Gastrocnemius medialis (tissue), 4 donors: ENCODE measurements around the gene CD200R1. TPM values are rescaled to one million over a fixed set of nuclear protein-coding genes. Genes with fewer than 3 reads are reported as not detected.

Experiments used
- ATAC-seq, 2 donors: fragments of 150-250 bp; one replicate each; pipeline ENCODE4 v1.9.1; 2016
- DNase-seq, 2 donors: peaks; one replicate each; pipeline ENCODE4 v3.0.0-alpha.2; 2019
- H3K27ac ChIP-seq, 4 donors: fragments of 200-600 bp; sonication (generic); 1 replicate in 1 of 4; 2 replicates in 3 of 4; pipeline ENCODE4 v1.5.1; 2016 to 2018; ENCODE audit warnings: mild to moderate bottlenecking in 2 of 4, moderate library complexity in 1 of 4
- H3K27me3 ChIP-seq, 3 donors: fragments of 200-600 bp; sonication (generic) in 2 of 3; 1 replicate in 1 of 3; 2 replicates in 2 of 3; pipeline versions ENCODE4 v1.5.1 to v1.6.0; 2016 to 2019; ENCODE audit warnings: mild to moderate bottlenecking in 1 of 3, moderate library complexity in 1 of 3
- H3K36me3 ChIP-seq, 2 donors: fragments of 200-600 bp; sonication (generic) in 1 of 2; one replicate each; pipeline ENCODE4 v1.5.1; 2017 to 2018
- H3K4me1 ChIP-seq, 2 donors: fragments of 200-600 bp; sonication (generic) in 1 of 2; one replicate each; pipeline ENCODE4 v1.5.1; 2016 to 2017; ENCODE audit warnings: mild to moderate bottlenecking in 2 of 2
- H3K4me3 ChIP-seq, 4 donors: fragments of 200-600 bp; sonication (generic) in 3 of 4; 1 replicate in 1 of 4; 2 replicates in 3 of 4; pipeline ENCODE4 v1.5.1; 2016 to 2019; ENCODE audit warnings: mild to moderate bottlenecking in 2 of 4
- H3K9me3 ChIP-seq, 3 donors: fragments of 200-600 bp; sonication (generic) in 2 of 3; 1 replicate in 1 of 3; 2 replicates in 2 of 3; pipeline ENCODE4 v1.5.1; 2016 to 2019
- CTCF ChIP-seq, 5 experiments: fragments of 450-650 bp in 3 of 5; fragments of 200-600 bp in 2 of 5; sonication (generic) in 2 of 5; IDR thresholded peaks in 4 of 5; conservative IDR thresholded peaks in 1 of 5; 1 replicate in 4 of 5; 2 replicates in 1 of 5; pipeline ENCODE4 v1.5.1; 2016 to 2019; ENCODE audit warnings: antibody characterized with exemption in 5 of 5, mild to moderate bottlenecking in 3 of 5, moderate library complexity in 3 of 5
- POLR2A ChIP-seq, 2 donors: fragments of 450-650 bp; IDR thresholded peaks; one replicate each; pipeline ENCODE4 v1.6.1; 2017; ENCODE audit warnings: antibody characterized with exemption in 2 of 2, mild to moderate bottlenecking in 2 of 2, moderate library complexity in 2 of 2
- in situ Hi-C, 4 donors: fragments of 200-750 bp; cut with MboI; loops; one replicate each; pipeline versions ENCODE4 v1.15.0 to v1.8.0; 2017; ENCODE audit warnings: low sequenced_read_pairs in 4 of 4
- intact Hi-C: fragments of 100-400 bp; cut with DNase I; formaldehyde crosslinking; loops from one replicate; pipeline ENCODE4 v1.15.1; 2023; ENCODE audit warnings: low total_unique reads
- total RNA-seq, 4 donors: library from RNA; depleted of rRNA; stranded (reverse); fragments of >200 nt; gene quantifications; one replicate each; pipeline versions ENCODE4 v1.1.0 to v1.2.3, GENCODE V29; 2016

Gene CD200R1
- total RNA-seq, 4 donors from 2014 or later: 0.29 to 0.46 (median 0.40) TPM; not detected in 1

GRCh38 chr3:112967425-112967824, 7.5 kb downstream of the CD200R1 start:
- H3K27ac ChIP-seq: no peak overlapping the region
- DNase-seq: no peak
- no peaks in the 10 kb centered on the region for H3K9me3 ChIP-seq
- H3K4me1 ChIP-seq: no peaks in the 10 kb centered on the region
- no peak for ATAC-seq
- in situ Hi-C loops (no loop called here), intact Hi-C loops (no loop called here)
- H3K36me3 ChIP-seq: no peaks in the 10 kb centered on the region
- no peaks in the 10 kb centered on the region for H3K27me3 ChIP-seq
- TF ChIP-seq POLR2A (IDR thresholded peaks at IDR 0.05) (no peak), CTCF (IDR thresholded peaks at IDR 0.05 in 4 of 5, conservative IDR thresholded peaks at IDR 0.05 in 1 of 5) (no peak)
- no peak overlapping the region for H3K4me3 ChIP-seq

- Histone ChIP-seq H3K27ac (no peak overlapping the region), H3K4me1 (no peaks in the 10 kb centered on the region), H3K36me3 (no peaks in the 10 kb centered on the region), H3K9me3 (no peaks in the 10 kb centered on the region), H3K4me3 (no peak overlapping the region), H3K27me3 (no peaks in the 10 kb centered on the region)
- intact Hi-C loops (no loop called here), in situ Hi-C loops (no loop called here)
- DNase-seq (no peak), ATAC-seq (no peak)
- TF ChIP-seq POLR2A (IDR thresholded peaks at IDR 0.05) (no peak), CTCF (IDR thresholded peaks at IDR 0.05 in 4 of 5, conservative IDR thresholded peaks at IDR 0.05 in 1 of 5) (no peak)
These were observed 8.3 kb downstream of the CD200R1 start for GRCh38 chr3:112966633-112967032.

- no peaks in the 10 kb centered on the region for H3K4me1 ChIP-seq
- no peak overlapping the region for H3K27ac ChIP-seq
- no peaks in the 10 kb centered on the region for H3K27me3 ChIP-seq
- H3K4me3 ChIP-seq: no peak overlapping the region
- in situ Hi-C loops: no loop called here
- H3K9me3 ChIP-seq: no peaks in the 10 kb centered on the region
- H3K36me3 ChIP-seq: no peaks in the 10 kb centered on the region
- DNase-seq: no peak
- intact Hi-C loops: no loop called here
- TF ChIP-seq CTCF (IDR thresholded peaks at IDR 0.05 in 4 of 5, conservative IDR thresholded peaks at IDR 0.05 in 1 of 5) (no peak), POLR2A (IDR thresholded peaks at IDR 0.05) (no peak)
- ATAC-seq: no peak
These were observed 9.2 kb downstream of the CD200R1 start for GRCh38 chr3:112965656-112966055.

GRCh38 chr3:112963683-112964082, 11.2 kb downstream of the CD200R1 start:
- in situ Hi-C loops: no loop called here
- Histone ChIP-seq H3K4me3 (no peak overlapping the region), H3K9me3 (no peaks in the 10 kb centered on the region), H3K36me3 (no peaks in the 10 kb centered on the region), H3K27me3 (no peaks in the 10 kb centered on the region), H3K27ac (no peak overlapping the region), H3K4me1 (no peaks in the 10 kb centered on the region)
- TF ChIP-seq CTCF (IDR thresholded peaks at IDR 0.05 in 4 of 5, conservative IDR thresholded peaks at IDR 0.05 in 1 of 5) (no peak), POLR2A (IDR thresholded peaks at IDR 0.05) (no peak)
- ATAC-seq: no peak
- no peak for DNase-seq
- intact Hi-C loops: no loop called here

- Histone ChIP-seq H3K4me1 (no peaks in the 10 kb centered on the region), H3K27me3 (no peaks in the 10 kb centered on the region), H3K9me3 (no peaks in the 10 kb centered on the region), H3K36me3 (no peaks in the 10 kb centered on the region), H3K27ac (no peak overlapping the region), H3K4me3 (no peak overlapping the region)
- in situ Hi-C loops (no loop called here), intact Hi-C loops (no loop called here)
- no peak for ATAC-seq
- TF ChIP-seq CTCF (IDR thresholded peaks at IDR 0.05 in 4 of 5, conservative IDR thresholded peaks at IDR 0.05 in 1 of 5) (no peak), POLR2A (IDR thresholded peaks at IDR 0.05) (no peak)
- DNase-seq: no peak
These were observed 15.9 kb downstream of the CD200R1 start for GRCh38 chr3:112958811-112959560.
